ENCODE measurements around the gene INTS3.

INTS3 gene

GRCh38 chr1:153816283-153816889 lies 88.5 kb downstream of the INTS3 start:
- H3K9ac ChIP-seq (ENCODE audit: low read length): no peak overlapping the region
- no peaks in the 10 kb centered on the region for H3K27me3 ChIP-seq (ENCODE audit: control insufficient read depth, insufficient read depth, low read length)
- H3K4me1 ChIP-seq (ENCODE audit: control insufficient read depth, insufficient read depth, low read length): no peaks in the 10 kb centered on the region
- no peak overlapping the region for H3K4me3 ChIP-seq (ENCODE audit: low read length)
- peaks cover 20% of the 10 kb centered on the region for H3K36me3 ChIP-seq (ENCODE audit: control insufficient read depth, insufficient read depth, low read length)
- H3K9me3 ChIP-seq (ENCODE audit: control insufficient read depth, low read length): no peaks in the 10 kb centered on the region

GRCh38 chr1:153818876-153819275 lies 91.0 kb downstream of the INTS3 start:
- no peaks in the 10 kb centered on the region for H3K4me1 ChIP-seq (ENCODE audit: control insufficient read depth, insufficient read depth, low read length)
- no peak overlapping the region for H3K9ac ChIP-seq (ENCODE audit: low read length)
- no peak overlapping the region for H3K4me3 ChIP-seq (ENCODE audit: low read length)
- H3K9me3 ChIP-seq (ENCODE audit: control insufficient read depth, low read length): no peaks in the 10 kb centered on the region
- H3K36me3 ChIP-seq (ENCODE audit: control insufficient read depth, insufficient read depth, low read length): peaks cover 10% of the 10 kb centered on the region
- no peaks in the 10 kb centered on the region for H3K27me3 ChIP-seq (ENCODE audit: control insufficient read depth, insufficient read depth, low read length)

All from mucosa of stomach (tissue), 1 donor.